Stimulated activated CD4-positive, alpha-beta T cell treated with anti-CD3 and anti-CD28 coated beads, Interleukin-2, amount 100 ng/mL, for 48 hours (primary cell): Measurements from ENCODE around the gene ZMYND12.

Experiments used
- DNase-seq, 2 donors: peaks; one replicate each; pipeline ENCODE4 v3.0.0-alpha.2; 2020

Gene ZMYND12

GRCh38 chr1:42386051-42386450 lies 69.8 kb downstream of the ZMYND12 start:
- DNase-seq, result no peak

- DNase-seq, result no peak
Observed at GRCh38 chr1:42385283-42385682, 70.5 kb downstream of the ZMYND12 start.

- no peak for DNase-seq
Observed at GRCh38 chr1:42381280-42381673, 74.5 kb downstream of the ZMYND12 start.

GRCh38 chr1:42380586-42381279 lies 75.1 kb downstream of the ZMYND12 start, which contains the start of gene RIMKLA:
TSS of gene RIMKLA (plus strand) at chr1:42380792. CDS start at chr1:42380935, 143 bp downstream.
- DNase-seq, result peak; percentile 34 to 49
